RWPE2 (cell line): ENCODE measurements around the gene CD2AP.

Experiments
- ATAC-seq: fragments of 200-7000 bp; cut with Tn5 transposase; 3 replicates; pipeline ENCODE4 v1.9.1; 2021; ENCODE audit warnings: low read depth
- DNase-seq: peaks from one replicate; pipeline ENCODE4 v3.0.0-alpha.2; 2020; ENCODE audit warnings: low spot score
- H3K27ac ChIP-seq: fragments of 450-650 bp; 2 replicates; pipeline ENCODE4 v1.5.1; 2017; ENCODE audit warnings: mild to moderate bottlenecking; ENCODE audit not compliant: poor library complexity, severe bottlenecking
- H3K27me3 ChIP-seq: fragments of 250-450 bp; sonication (Bioruptor Pico); 2 replicates; pipeline ENCODE4 v1.5.1; 2021; ENCODE audit warnings: mild to moderate bottlenecking, moderate library complexity; ENCODE audit not compliant: insufficient read depth, poor library complexity, severe bottlenecking
- H3K36me3 ChIP-seq: fragments of 250-450 bp; sonication (Bioruptor Pico); 2 replicates; pipeline ENCODE4 v1.5.1; 2020; ENCODE audit warnings: low read depth, mild to moderate bottlenecking, moderate library complexity
- H3K4me1 ChIP-seq: fragments of 250-450 bp; sonication (Bioruptor Pico); 2 replicates; pipeline ENCODE4 v1.5.1; 2021; ENCODE audit warnings: mild to moderate bottlenecking, moderate library complexity; ENCODE audit not compliant: insufficient read depth, poor library complexity, severe bottlenecking
- H3K4me3 ChIP-seq: fragments of 250-450 bp; sonication (Bioruptor Pico); 2 replicates; pipeline ENCODE4 v1.5.1; 2021; ENCODE audit warnings: mild to moderate bottlenecking, moderate library complexity; ENCODE audit not compliant: severe bottlenecking
- H3K9me3 ChIP-seq: fragments of 250-450 bp; sonication (Bioruptor Pico); 2 replicates; pipeline ENCODE4 v1.5.1; 2021; ENCODE audit warnings: mild to moderate bottlenecking, moderate library complexity; ENCODE audit not compliant: severe bottlenecking
- CTCF ChIP-seq: fragments of 450-650 bp; IDR thresholded peaks from one replicate; pipeline ENCODE4 v1.5.1; 2017; ENCODE audit warnings: mild to moderate bottlenecking, moderate library complexity; ENCODE audit not compliant: poor library complexity, severe bottlenecking

CD2AP gene

GRCh38 chr6:47593979-47594378 lies 116.4 kb downstream of the CD2AP start:
- ATAC-seq (no peak), DNase-seq (no peak)
- H3K27ac ChIP-seq: no peak overlapping the region
- TF ChIP-seq CTCF: no peak
- H3K27me3 ChIP-seq: no peaks in the 10 kb centered on the region
- H3K9me3 ChIP-seq: no peaks in the 10 kb centered on the region
- H3K36me3 ChIP-seq: peaks cover 49% of the 10 kb centered on the region
- no peak overlapping the region for H3K4me3 ChIP-seq
- no peaks in the 10 kb centered on the region for H3K4me1 ChIP-seq

DNA sequence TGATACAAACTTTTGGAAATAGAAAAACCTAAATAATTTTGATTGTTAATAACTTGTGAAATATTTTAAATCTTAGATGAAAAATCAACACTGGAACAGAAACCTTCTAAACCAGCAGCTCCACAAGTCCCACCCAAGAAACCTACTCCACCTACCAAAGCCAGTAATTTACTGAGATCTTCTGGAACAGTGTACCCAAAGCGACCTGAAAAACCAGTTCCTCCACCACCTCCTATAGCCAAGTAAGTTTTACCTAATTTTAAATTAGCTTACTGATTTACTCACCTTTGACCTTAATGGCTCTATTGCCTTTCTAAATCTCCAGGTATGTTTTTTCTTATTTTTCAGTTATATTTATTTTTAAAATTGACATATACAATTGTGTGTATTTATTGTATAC lies 118.2 kb downstream of the CD2AP start:
- no peak for TF ChIP-seq CTCF
- Histone ChIP-seq H3K27ac (no peak overlapping the region), H3K9me3 (no peaks in the 10 kb centered on the region), H3K4me1 (no peaks in the 10 kb centered on the region), H3K27me3 (no peaks in the 10 kb centered on the region), H3K36me3 (peaks cover 53% of the 10 kb centered on the region), H3K4me3 (no peak overlapping the region)
- DNase-seq (no peak), ATAC-seq (no peak)

DNA sequence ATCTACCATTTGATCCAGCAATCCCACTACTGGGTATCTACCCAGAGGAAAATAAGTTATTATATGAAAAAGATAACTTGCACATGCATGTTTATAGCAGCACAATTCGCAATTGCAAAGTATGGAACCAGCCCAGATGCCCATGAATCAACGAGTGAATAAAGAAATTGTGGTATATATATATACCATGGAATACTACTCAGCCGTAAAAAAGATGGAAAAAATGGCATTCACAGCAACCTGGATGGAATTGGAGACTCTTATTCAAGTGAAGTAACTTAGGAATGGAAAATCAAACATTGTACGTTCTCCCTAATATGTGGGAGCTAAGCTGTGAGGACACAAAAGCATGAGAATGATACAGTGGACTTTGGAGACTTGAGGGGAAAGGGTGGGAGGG lies 120.8 kb downstream of the CD2AP start:
- no peak overlapping the region for H3K4me3 ChIP-seq
- no peak for DNase-seq
- H3K4me1 ChIP-seq: peaks cover 2% of the 10 kb centered on the region
- TF ChIP-seq CTCF: no peak
- no peaks in the 10 kb centered on the region for H3K27me3 ChIP-seq
- H3K36me3 ChIP-seq: peaks cover 51% of the 10 kb centered on the region
- H3K27ac ChIP-seq: no peak overlapping the region
- no peak for ATAC-seq
- no peaks in the 10 kb centered on the region for H3K9me3 ChIP-seq

DNA sequence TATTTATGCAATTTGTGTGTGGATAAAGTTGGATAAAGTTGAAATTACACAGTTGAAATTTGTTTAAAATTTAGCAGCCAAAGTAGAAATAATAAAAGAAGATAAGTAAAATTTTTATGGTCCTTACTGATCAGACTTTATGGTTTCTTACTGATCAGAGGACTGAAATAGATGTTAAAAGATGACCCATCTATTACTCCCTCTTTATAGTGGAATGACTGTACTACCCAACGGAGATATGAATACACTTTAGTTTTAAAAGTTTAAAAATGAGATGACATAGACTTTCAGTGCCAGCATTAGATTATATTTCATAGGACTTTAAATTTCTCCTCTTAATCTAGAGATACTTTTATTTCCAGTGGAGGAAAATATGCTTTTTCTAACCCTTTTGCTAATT lies 121.9 kb downstream of the CD2AP start:
- Histone ChIP-seq H3K27ac (no peak overlapping the region), H3K9me3 (no peaks in the 10 kb centered on the region), H3K36me3 (peaks cover 57% of the 10 kb centered on the region), H3K27me3 (no peaks in the 10 kb centered on the region), H3K4me1 (peaks cover 6% of the 10 kb centered on the region), H3K4me3 (no peak overlapping the region)
- TF ChIP-seq CTCF: no peak
- ATAC-seq: no peak
- no peak for DNase-seq

GRCh38 chr6:47603227-47603626 lies 125.6 kb downstream of the CD2AP start:
- no peak for TF ChIP-seq CTCF
- DNase-seq (no peak), ATAC-seq (no peak)
- Histone ChIP-seq H3K27me3 (no peaks in the 10 kb centered on the region), H3K9me3 (no peaks in the 10 kb centered on the region), H3K4me1 (peaks cover 6% of the 10 kb centered on the region), H3K4me3 (no peak overlapping the region), H3K36me3 (peaks cover 72% of the 10 kb centered on the region), H3K27ac (no peak overlapping the region)
